Neural progenitor cell (in vitro differentiated cells): Measurements from ENCODE around the gene PHLPP2. TPM values are rescaled to one million over a fixed set of nuclear protein-coding genes. Genes with fewer than 3 reads are reported as not detected.

Experiments used
- DNase-seq: peaks from one replicate; pipeline ENCODE4 v3.0.0-alpha.2; 2016; ENCODE audit warnings: low spot score
- H2AFZ ChIP-seq: fragments of 200-600 bp; sonication (generic); replicated peaks from 2 replicates; pipeline ENCODE4 v1.6.1; 2016; ENCODE audit warnings: antibody characterized with exemption
- H3F3A ChIP-seq: fragments of 200-600 bp; sonication (generic); 2 replicates; pipeline ENCODE4 v1.6.1; 2016; ENCODE audit warnings: antibody characterized with exemption, low read depth
- H3K27ac ChIP-seq: fragments of 200-600 bp; sonication (generic); 2 replicates; pipeline ENCODE4 v1.5.1; 2016; ENCODE audit warnings: mild to moderate bottlenecking
- H3K27me3 ChIP-seq: fragments of 200-600 bp; sonication (generic); 2 replicates; pipeline ENCODE4 v1.6.1; 2016; ENCODE audit warnings: mild to moderate bottlenecking, moderate library complexity
- H3K36me3 ChIP-seq: fragments of 200-600 bp; sonication (generic); 2 replicates; pipeline ENCODE4 v1.5.1; 2016
- H3K4me1 ChIP-seq: fragments of 200-600 bp; sonication (generic); 2 replicates; pipeline ENCODE4 v1.6.1; 2016; ENCODE audit warnings: mixed run types
- H3K4me2 ChIP-seq: fragments of 200-600 bp; sonication (generic); 2 replicates; pipeline ENCODE4 v1.6.1; 2016
- H3K4me3 ChIP-seq: fragments of 200-600 bp; sonication (generic); 2 replicates; pipeline ENCODE4 v1.5.1; 2016
- H3K79me2 ChIP-seq: fragments of 200-600 bp; sonication (generic); 2 replicates; pipeline ENCODE4 v1.6.1; 2016; ENCODE audit warnings: low read depth
- H3K9ac ChIP-seq: fragments of 200-600 bp; sonication (generic); 2 replicates; pipeline ENCODE4 v1.6.1; 2016
- H3K9me3 ChIP-seq: fragments of 200-600 bp; sonication (generic); 2 replicates; pipeline ENCODE4 v1.5.1; 2016; ENCODE audit warnings: low read depth
- H4K20me1 ChIP-seq: fragments of 200-600 bp; sonication (generic); 2 replicates; pipeline ENCODE4 v1.6.1; 2016; ENCODE audit warnings: low read depth
- H3K27ac Mint-ChIP-seq: 3 replicates; pipeline ENCODE4 v1.8.0; 2021; ENCODE audit warnings: mixed read lengths
- H3K27me3 Mint-ChIP-seq: 2 replicates; pipeline ENCODE4 v1.8.0; 2022; ENCODE audit warnings: low read depth, mild to moderate bottlenecking, inconsistent platforms, moderate library complexity, mixed read lengths; ENCODE audit not compliant: insufficient read depth
- H3K36me3 Mint-ChIP-seq: 3 replicates; pipeline ENCODE4 v1.8.0; 2021; ENCODE audit warnings: mixed read lengths
- H3K4me1 Mint-ChIP-seq: 3 replicates; pipeline ENCODE4 v1.8.0; 2021; ENCODE audit warnings: mixed read lengths
- H3K4me3 Mint-ChIP-seq: 3 replicates; pipeline ENCODE4 v1.8.0; 2021; ENCODE audit warnings: mild to moderate bottlenecking, moderate library complexity, mixed read lengths
- H3K9me3 Mint-ChIP-seq: 3 replicates; pipeline ENCODE4 v1.8.0; 2020; ENCODE audit warnings: mixed read lengths
- CTCF ChIP-seq: fragments of 200-600 bp; sonication (generic); IDR thresholded peaks from 2 replicates; pipeline ENCODE4 v1.5.1; 2017; ENCODE audit warnings: antibody characterized with exemption, mild to moderate bottlenecking
- EZH2 ChIP-seq: fragments of 200-600 bp; sonication (generic); IDR thresholded peaks from 2 replicates; pipeline ENCODE4 v1.6.1; 2017; ENCODE audit warnings: antibody characterized with exemption, mild to moderate bottlenecking, moderate library complexity
- EZH2phosphoT487 ChIP-seq: fragments of 200-600 bp; sonication (generic); IDR thresholded peaks from 2 replicates; pipeline ENCODE4 v1.6.1; 2017; ENCODE audit warnings: antibody characterized with exemption
- total RNA-seq: library from RNA; depleted of rRNA; stranded (reverse); fragments of >200 nt; gene quantifications from 2 replicates; pipeline ENCODE4 v1.2.3, GENCODE V29; 2015; ENCODE audit warnings: low replicate concordance

PHLPP2 gene
- total RNA-seq, 1 donor from 2014 or later, result 12.9 TPM

DNA sequence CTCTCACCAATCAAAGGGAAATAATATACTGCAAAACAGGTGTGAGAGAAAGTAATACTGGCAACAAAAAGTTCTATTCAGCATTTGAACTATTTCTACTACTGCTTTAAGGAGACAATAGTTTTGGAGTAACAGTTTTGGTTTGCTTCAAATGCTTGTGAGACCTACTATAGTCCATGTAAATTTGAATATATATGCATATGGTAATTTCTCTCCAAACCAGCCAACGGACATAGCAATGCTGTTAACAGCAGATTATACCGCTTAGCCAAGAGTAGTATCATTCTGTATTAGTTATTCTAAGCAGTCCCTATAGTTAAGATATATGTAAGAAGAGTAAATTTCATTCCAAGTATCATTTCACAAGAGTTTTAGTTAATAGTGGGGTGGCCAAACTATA is 18.5 kb downstream of the PHLPP2 start:
- H3K27me3 ChIP-seq, result no peaks in the 10 kb centered on the region
- peaks cover 36% of the 10 kb centered on the region for H4K20me1 ChIP-seq
- no peaks in the 10 kb centered on the region for H3K9me3 ChIP-seq
- peaks cover 31% of the 10 kb centered on the region for H3K79me2 ChIP-seq
- Mint-ChIP-seq H3K27ac (no peak overlapping the region), H3K27me3 (no peaks in the 10 kb centered on the region), H3K4me3 (no peak overlapping the region), H3K9me3 (no peaks in the 10 kb centered on the region), H3K4me1 (peaks cover 20% of the 10 kb centered on the region), H3K36me3 (peaks cover 9% of the 10 kb centered on the region)
- no peak overlapping the region for H3K9ac ChIP-seq
- DNase-seq, result no peak
- peaks cover 11% of the 10 kb centered on the region for H3K4me1 ChIP-seq
- no peak overlapping the region for H2AFZ ChIP-seq
- no peak for TF ChIP-seq EZH2
- no peak for TF ChIP-seq CTCF
- TF ChIP-seq EZH2phosphoT487, result no peak
- no peaks in the 10 kb centered on the region for H3K36me3 ChIP-seq
- peaks cover 28% of the 10 kb centered on the region for H3F3A ChIP-seq
- no peak overlapping the region for H3K4me2 ChIP-seq
- no peak overlapping the region for H3K4me3 ChIP-seq
- no peak overlapping the region for H3K27ac ChIP-seq

DNA sequence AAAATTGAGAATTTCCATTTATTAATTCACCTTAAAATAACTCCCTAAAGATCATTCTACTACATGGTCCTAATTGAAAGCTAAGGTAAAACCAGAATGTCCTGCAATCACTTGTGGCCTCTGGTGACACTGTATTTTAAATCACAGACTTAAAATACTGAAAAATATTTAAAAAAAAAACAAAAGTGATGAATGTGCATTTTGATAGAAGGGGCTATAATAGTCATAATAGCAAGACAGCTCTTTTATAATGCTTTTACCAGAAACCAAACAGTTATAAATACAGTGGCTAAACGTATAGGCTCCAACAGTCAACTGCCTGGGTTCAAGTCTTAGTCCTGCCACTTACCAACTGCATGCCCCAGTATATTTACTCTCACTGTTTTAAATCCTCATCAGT is 21.2 kb downstream of the PHLPP2 start:
- peaks cover 25% of the 10 kb centered on the region for H3K79me2 ChIP-seq
- H3K9me3 ChIP-seq, result no peaks in the 10 kb centered on the region
- peaks cover 17% of the 10 kb centered on the region for H3K36me3 Mint-ChIP-seq
- H3K36me3 ChIP-seq, result no peaks in the 10 kb centered on the region
- peaks cover 24% of the 10 kb centered on the region for H3F3A ChIP-seq
- H3K27ac ChIP-seq, result no peak overlapping the region
- TF ChIP-seq EZH2phosphoT487, result no peak
- no peak for TF ChIP-seq EZH2
- TF ChIP-seq CTCF, result no peak
- H4K20me1 ChIP-seq, result peaks cover 13% of the 10 kb centered on the region
- H3K27me3 ChIP-seq, result no peaks in the 10 kb centered on the region
- H3K4me3 Mint-ChIP-seq, result no peak overlapping the region
- H3K4me1 Mint-ChIP-seq, result peaks cover 19% of the 10 kb centered on the region
- peaks cover 2% of the 10 kb centered on the region for H3K27me3 Mint-ChIP-seq
- no peak overlapping the region for H3K27ac Mint-ChIP-seq
- DNase-seq, result no peak
- no peaks in the 10 kb centered on the region for H3K9me3 Mint-ChIP-seq
- no peak overlapping the region for H3K9ac ChIP-seq
- no peak overlapping the region for H3K4me3 ChIP-seq
- peaks cover 11% of the 10 kb centered on the region for H3K4me1 ChIP-seq
- H2AFZ ChIP-seq, result no peak overlapping the region
- H3K4me2 ChIP-seq, result no peak overlapping the region

DNA sequence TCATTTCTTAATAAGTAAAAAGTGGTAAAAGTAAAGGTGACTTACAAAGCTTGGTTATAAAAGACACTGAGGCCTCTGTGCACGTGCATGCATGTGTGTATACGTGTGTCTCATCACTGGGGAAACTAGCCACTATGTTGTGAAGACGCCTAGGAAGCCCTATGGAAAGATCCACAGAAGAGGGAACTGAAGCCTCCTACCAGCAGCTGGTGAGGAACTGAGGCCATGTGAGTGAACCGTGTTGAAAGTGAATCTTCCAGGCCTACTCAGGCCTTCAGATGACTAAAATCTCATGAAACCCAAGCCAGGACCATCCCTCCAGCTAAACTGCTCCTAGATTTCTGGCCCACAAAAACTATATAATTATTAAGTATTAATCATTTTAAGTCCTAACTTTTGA is 23.7 kb downstream of the PHLPP2 start:
- peaks cover 21% of the 10 kb centered on the region for H3K36me3 Mint-ChIP-seq

More for the DNA sequence above, 23.7 kb downstream of the PHLPP2 start:
- Mint-ChIP-seq H3K9me3 (no peaks in the 10 kb centered on the region), H3K4me3 (no peak overlapping the region), H3K27ac (no peak overlapping the region), H3K27me3 (peaks cover 2% of the 10 kb centered on the region), H3K4me1 (peaks cover 6% of the 10 kb centered on the region)
- Histone ChIP-seq H3K27ac (no peak overlapping the region), H3F3A (peaks cover 1% of the 10 kb centered on the region), H3K27me3 (no peaks in the 10 kb centered on the region), H3K4me3 (no peak overlapping the region), H3K4me1 (no peaks in the 10 kb centered on the region), H3K4me2 (no peak overlapping the region), H4K20me1 (no peaks in the 10 kb centered on the region), H3K36me3 (no peaks in the 10 kb centered on the region), H2AFZ (no peak overlapping the region), H3K9me3 (no peaks in the 10 kb centered on the region), H3K9ac (no peak overlapping the region), H3K79me2 (peaks cover 16% of the 10 kb centered on the region)
- TF ChIP-seq EZH2 (no peak), EZH2phosphoT487 (no peak), CTCF (no peak)
- no peak for DNase-seq
